DND-41 (cell line): Measurements from ENCODE around the gene SEC24D.

ENCODE experiments used
- ATAC-seq: fragments of 200-7000 bp; cut with Tn5 transposase; 3 replicates; pipeline ENCODE4 v1.9.1; 2021; ENCODE audit warnings: low read depth; ENCODE audit not compliant: insufficient read depth
- DNase-seq: peaks from one replicate; pipeline ENCODE4 v3.0.0-alpha.2; 2020
- H2AFZ ChIP-seq: 2 replicates; pipeline ENCODE4 v1.6.0; 2012; ENCODE audit warnings: low read depth, low read length
- H3K27ac ChIP-seq: 2 replicates; pipeline ENCODE4 v1.5.1; 2012; ENCODE audit warnings: low read length, inconsistent platforms
- H3K27me3 ChIP-seq: fragments of 200-600 bp; sonication (generic); 2 replicates; pipeline ENCODE4 v1.6.0; 2012; ENCODE audit warnings: low read length, mild to moderate bottlenecking, inconsistent platforms; ENCODE audit not compliant: insufficient read depth, poor library complexity
- H3K36me3 ChIP-seq: 2 replicates; pipeline ENCODE4 v1.5.1; 2012; ENCODE audit warnings: low read length, inconsistent platforms; ENCODE audit not compliant: insufficient read depth
- H3K4me1 ChIP-seq: 2 replicates; pipeline ENCODE4 v1.5.1; 2012; ENCODE audit warnings: mild to moderate bottlenecking, low read length; ENCODE audit not compliant: insufficient read depth
- H3K4me2 ChIP-seq: 2 replicates; pipeline ENCODE4 v1.6.0; 2012; ENCODE audit warnings: mild to moderate bottlenecking, moderate library complexity, low read length, inconsistent platforms; ENCODE audit not compliant: insufficient read depth
- H3K4me3 ChIP-seq, 2 experiments: fragments of 200-600 bp in 1 of 2; shearing (Covaris generic) in 1 of 2; 2 replicates each; pipeline ENCODE4 v1.5.1; 2012 to 2016; ENCODE audit warnings: inconsistent platforms in 2 of 2, low read length in 2 of 2, mild to moderate bottlenecking in 2 of 2, low read depth in 1 of 2, moderate library complexity in 1 of 2
- H3K79me2 ChIP-seq: 2 replicates; pipeline ENCODE4 v1.6.0; 2012; ENCODE audit warnings: low read length, inconsistent platforms; ENCODE audit not compliant: insufficient read depth
- H3K9ac ChIP-seq: 2 replicates; pipeline ENCODE4 v1.6.0; 2012; ENCODE audit warnings: low read depth, mild to moderate bottlenecking, inconsistent platforms, low read length, moderate library complexity
- H3K9me3 ChIP-seq: 2 replicates; pipeline ENCODE4 v1.5.1; 2012; ENCODE audit warnings: low read length, moderate library complexity, mild to moderate bottlenecking, inconsistent platforms; ENCODE audit not compliant: insufficient read depth, severe bottlenecking
- H4K20me1 ChIP-seq: 2 replicates; pipeline ENCODE4 v1.6.0; 2012; ENCODE audit warnings: low read length; ENCODE audit not compliant: insufficient read depth
- EZH2 ChIP-seq: IDR thresholded peaks from 3 replicates; pipeline ENCODE4 v1.6.1; 2012; ENCODE audit warnings: borderline replicate concordance, low read depth, mild to moderate bottlenecking, moderate library complexity, low read length, inconsistent platforms; ENCODE audit not compliant: severe bottlenecking
- TF ChIP-seq, protein P1 (sequence below): IDR thresholded peaks from 2 replicates; pipeline ENCODE4 v1.5.1; 2012; ENCODE audit warnings: borderline replicate concordance, low read length, moderate library complexity, mild to moderate bottlenecking; ENCODE audit not compliant: poor library complexity, severe bottlenecking; ENCODE audit errors: extremely low read depth

SEC24D gene

DNA sequence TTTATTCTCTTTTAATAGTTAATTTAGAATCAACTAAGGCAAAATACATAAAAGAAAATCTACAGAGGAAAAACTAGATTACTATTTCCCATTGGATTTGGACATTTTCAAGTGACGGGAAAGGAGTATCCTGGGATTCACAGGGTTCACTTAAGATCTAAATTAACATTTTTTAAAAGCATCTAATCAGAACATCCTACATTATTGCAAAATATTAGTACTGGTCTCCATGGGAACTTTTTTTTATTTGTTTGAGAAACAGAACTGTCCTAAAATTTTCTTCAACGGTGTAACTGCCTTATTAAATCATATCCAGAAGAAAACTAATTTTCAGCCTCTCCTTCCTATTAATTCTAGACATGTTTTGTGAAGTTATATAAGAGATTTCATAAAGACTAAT lies 81.0 kb downstream of the SEC24D start:
- Histone ChIP-seq H3K4me1 (no peaks in the 10 kb centered on the region), H4K20me1 (no peaks in the 10 kb centered on the region), H3K27ac (no peak overlapping the region), H3K4me2 (no peak overlapping the region), H3K27me3 (no peaks in the 10 kb centered on the region), H3K4me3 (no peak overlapping the region), H2AFZ (no peak overlapping the region), H3K9me3 (no peaks in the 10 kb centered on the region), H3K79me2 (no peaks in the 10 kb centered on the region), H3K36me3 (peaks cover 42% of the 10 kb centered on the region), H3K9ac (no peak overlapping the region)
- DNase-seq (no peak), ATAC-seq (no peak)
- no peak for TF ChIP-seq EZH2
- TF ChIP-seq, protein P1, sequence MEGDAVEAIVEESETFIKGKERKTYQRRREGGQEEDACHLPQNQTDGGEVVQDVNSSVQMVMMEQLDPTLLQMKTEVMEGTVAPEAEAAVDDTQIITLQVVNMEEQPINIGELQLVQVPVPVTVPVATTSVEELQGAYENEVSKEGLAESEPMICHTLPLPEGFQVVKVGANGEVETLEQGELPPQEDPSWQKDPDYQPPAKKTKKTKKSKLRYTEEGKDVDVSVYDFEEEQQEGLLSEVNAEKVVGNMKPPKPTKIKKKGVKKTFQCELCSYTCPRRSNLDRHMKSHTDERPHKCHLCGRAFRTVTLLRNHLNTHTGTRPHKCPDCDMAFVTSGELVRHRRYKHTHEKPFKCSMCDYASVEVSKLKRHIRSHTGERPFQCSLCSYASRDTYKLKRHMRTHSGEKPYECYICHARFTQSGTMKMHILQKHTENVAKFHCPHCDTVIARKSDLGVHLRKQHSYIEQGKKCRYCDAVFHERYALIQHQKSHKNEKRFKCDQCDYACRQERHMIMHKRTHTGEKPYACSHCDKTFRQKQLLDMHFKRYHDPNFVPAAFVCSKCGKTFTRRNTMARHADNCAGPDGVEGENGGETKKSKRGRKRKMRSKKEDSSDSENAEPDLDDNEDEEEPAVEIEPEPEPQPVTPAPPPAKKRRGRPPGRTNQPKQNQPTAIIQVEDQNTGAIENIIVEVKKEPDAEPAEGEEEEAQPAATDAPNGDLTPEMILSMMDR: no peak

DNA sequence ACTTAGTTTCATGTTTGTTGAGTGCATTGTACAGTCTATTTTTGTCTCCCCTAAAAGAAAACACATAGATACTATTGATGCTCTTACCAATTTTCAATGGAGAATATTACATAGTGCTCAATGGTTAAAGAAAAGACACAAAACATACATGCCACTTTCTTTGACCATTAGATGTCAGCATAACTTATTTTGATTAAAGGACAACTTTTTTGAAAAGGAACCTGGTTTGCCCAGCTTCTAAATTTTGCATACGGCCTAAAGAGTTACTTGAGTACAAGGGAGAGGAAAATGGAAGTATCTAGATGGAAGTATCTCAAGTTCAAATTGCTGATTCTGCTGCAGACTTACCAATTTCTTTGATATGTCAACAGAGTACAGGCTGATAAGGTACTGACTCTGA lies 82.2 kb downstream of the SEC24D start:
- Histone ChIP-seq H3K79me2 (no peaks in the 10 kb centered on the region), H3K36me3 (peaks cover 43% of the 10 kb centered on the region), H3K4me1 (no peaks in the 10 kb centered on the region), H3K27me3 (no peaks in the 10 kb centered on the region), H3K9me3 (no peaks in the 10 kb centered on the region), H3K9ac (no peak overlapping the region), H2AFZ (no peak overlapping the region), H3K4me2 (no peak overlapping the region), H4K20me1 (no peaks in the 10 kb centered on the region), H3K27ac (no peak overlapping the region), H3K4me3 (no peak overlapping the region)
- TF ChIP-seq, protein P1: no peak
- no peak for TF ChIP-seq EZH2
- ATAC-seq: no peak
- DNase-seq: no peak

DNA sequence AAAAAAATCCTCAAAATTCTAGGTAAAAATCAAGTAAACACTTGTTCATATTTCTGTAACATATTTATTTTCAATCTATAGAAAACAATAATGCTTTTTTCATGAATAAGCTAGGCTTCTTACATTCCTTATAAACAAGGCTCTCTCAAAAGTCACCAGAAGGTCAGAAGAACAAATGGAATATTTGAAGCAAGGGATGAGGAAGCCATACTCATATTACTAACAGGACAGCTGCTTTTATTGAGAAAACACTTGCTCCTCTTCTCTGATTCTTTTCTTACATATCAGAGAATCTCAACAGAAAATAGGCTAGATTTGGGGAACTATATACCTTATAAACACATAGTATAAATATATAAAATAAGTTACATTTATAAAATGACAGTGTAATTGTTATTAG lies 82.8 kb downstream of the SEC24D start:
- H3K9ac ChIP-seq: no peak overlapping the region
- no peak for ATAC-seq
- no peak overlapping the region for H3K27ac ChIP-seq

More for the DNA sequence above, 82.8 kb downstream of the SEC24D start:
- DNase-seq: no peak
- no peaks in the 10 kb centered on the region for H3K4me1 ChIP-seq
- peaks cover 43% of the 10 kb centered on the region for H3K36me3 ChIP-seq
- no peak overlapping the region for H3K4me2 ChIP-seq
- H3K79me2 ChIP-seq: no peaks in the 10 kb centered on the region
- no peaks in the 10 kb centered on the region for H3K9me3 ChIP-seq
- no peaks in the 10 kb centered on the region for H4K20me1 ChIP-seq
- TF ChIP-seq EZH2: no peak
- TF ChIP-seq, protein P1: no peak
- H2AFZ ChIP-seq: no peak overlapping the region
- no peaks in the 10 kb centered on the region for H3K27me3 ChIP-seq
- no peak overlapping the region for H3K4me3 ChIP-seq
